ENCODE results near the gene PDE7B.
"Not testable (repeated sequence)": the region's sequence is repeated elsewhere in the genome, so short reads cannot be mapped to it uniquely, and the experiment has no call there.

PDE7B gene

DNA sequence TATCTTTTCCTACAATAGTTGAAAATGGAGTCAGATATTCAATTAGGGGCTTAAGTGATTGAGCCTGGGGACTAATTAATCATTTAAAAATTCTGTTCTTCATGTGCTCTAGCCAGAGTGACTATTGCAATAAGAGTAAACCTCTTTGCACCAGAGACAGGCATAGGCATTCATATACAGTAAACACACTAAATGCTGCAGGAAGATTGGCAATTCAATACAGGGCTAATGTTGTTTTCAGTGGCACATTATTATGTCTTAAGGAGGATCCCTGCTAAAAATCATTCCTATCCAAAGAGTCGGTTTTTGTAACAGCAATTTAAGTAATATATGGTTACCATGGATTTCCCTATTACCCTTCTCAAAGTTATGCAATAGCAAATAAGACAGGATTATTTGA, 1.2 kb downstream of the PDE7B start:
- no peak for DNase-seq

DNA sequence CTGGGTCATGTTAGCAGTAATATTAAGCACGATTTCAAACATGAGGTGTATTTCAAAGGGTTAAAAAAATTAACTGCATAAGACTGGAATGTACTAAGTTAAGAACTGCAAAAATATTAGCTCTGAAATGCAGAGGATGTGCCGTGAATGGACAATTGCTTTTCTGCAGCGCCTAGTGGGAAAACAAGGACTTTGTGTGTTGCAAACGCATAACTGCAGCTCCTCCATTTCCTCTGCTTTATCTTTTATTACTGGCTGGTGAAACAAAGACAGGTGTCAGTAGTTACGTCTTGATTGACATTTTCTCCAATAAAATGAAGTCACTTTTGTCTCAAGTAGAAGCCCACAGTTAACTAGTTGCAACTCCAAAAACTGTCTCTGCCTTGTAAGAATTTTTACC, 1.7 kb downstream of the PDE7B start:
- DNase-seq = no peak

DNA sequence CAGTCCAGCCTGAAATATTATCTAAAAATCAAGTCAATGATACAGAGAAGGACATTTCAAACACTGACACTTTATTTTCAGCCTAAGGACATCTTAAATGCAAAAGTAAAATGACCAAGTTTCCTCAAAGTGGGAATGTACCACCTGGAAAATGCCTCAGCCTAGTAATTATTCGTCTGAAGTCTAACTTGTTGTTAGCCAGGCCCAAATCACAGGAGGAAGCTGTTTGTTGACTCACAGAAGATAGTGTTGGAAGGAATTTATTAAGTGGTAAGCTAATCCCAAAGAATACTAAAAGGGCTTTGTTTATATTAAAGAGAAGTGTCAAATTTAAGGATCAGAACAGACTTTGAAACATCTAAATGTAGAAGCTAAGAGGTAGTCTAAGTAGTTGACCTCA, 2.5 kb downstream of the PDE7B start:
- no peak for DNase-seq

- DNase-seq = no peak
Measured at GRCh38 chr6:135854799-135855198, 3.3 kb downstream of the PDE7B start.

DNA sequence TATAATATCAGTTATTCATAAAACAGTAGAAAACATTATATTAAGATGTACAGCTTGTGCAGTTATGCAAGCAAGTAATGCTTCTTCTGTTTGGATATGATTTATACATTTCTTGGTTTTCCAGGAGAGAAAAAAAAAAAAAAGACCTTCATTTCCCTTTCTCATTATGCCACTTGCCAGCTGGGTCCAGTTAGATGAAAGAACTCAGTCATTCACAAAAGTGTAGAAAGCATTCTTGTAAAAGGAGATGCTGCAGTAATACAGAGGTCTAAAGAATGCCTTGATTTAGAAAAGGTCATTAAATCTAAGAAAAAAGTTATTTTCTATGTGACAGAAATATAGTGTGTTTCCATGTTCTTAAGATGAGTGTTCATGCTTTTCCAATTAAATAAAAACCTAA, 7.4 kb downstream of the PDE7B start:
- DNase-seq = no peak

DNA sequence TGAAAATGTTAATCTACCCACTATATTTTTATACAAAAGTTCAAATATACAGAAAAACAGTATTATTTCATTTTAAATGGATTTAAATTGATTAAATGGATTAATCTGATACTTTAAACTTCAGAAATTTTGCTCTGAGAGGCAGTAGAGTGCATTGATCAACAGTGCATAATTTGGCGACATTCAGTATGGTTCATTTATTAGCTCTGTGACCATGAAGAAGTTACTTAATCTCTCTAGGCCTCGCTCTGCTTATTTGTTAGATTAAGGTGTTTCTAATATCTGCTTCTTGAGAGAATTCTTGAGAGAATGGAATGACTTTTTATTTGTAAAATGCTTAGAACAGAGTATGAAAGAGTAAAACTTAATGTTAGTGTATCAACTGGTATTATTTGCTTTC, 8.9 kb downstream of the PDE7B start:
- no peak for DNase-seq

GRCh38 chr6:135861189-135861588, 9.7 kb downstream of the PDE7B start:
- DNase-seq = no peak

DNA sequence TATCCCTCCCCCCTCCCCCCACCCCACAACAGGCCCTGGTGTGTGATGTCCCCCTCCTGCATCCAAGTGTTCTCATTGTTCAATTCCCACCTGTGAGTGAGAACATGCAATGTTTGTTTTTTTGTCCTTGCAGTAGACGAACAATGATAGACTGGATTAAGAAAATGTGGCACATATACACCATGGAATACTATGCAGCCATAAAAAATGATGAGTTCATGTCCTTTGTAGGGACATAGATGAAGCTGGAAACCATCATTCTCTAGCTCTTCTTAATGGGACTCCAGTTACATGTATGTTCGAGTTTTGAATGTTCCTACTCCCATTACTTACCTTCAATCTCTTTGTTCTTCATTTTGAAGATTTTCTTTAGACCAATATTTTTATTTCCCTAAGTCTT, 13.4 kb downstream of the PDE7B start:
- not testable (repeated sequence) for DNase-seq

DNA sequence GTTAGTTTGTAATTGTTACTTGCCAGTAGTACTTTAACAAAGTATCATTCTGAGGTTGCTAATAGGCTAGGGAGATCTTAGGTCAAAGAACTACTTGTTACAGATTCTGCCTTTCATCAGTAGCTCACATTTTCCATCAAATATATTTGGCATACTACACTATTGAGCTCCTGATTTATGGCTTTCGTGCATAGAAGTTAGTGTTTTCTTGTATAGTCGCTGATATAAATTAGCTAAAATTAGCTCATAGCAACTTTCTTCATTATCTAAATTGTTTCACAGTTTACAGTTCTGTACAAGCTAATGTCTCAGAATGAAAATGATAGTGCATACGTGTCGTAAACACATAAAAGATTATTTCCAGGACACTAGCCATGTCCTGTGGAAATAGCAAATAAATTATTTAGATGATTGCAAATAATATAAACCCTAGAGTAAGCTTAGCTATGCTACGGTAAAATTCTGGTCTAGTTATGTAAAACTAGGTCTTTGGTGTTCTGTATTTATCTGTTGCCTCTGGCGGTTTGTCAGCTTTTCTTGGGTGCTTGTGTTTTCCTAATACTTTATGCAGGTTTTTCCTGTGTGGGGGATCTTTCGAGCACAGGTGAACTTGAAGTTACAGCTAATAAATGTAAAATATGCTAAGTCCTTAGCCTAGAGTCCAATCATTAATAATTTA, 15.1 kb downstream of the PDE7B start:
- DNase-seq = no peak

DNA sequence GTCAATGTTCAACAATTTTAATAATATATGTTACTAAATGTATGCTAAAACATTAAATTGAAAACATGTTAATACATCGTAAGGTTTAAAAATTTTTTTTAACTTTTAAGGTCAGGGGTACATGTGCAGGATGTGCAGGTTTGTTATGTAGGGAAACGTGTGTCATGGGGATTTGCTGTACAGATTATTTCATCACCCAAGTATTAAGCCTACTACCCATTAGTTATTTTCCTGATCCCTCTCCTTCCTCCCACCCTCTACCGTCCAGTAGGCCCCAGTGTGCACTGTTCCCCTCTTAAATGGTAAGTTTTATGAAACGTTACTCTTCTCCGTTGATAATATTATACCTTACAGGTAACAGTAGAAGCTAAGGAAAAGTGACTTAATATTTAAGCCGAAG, 15.8 kb downstream of the PDE7B start:
- DNase-seq = no peak

DNA sequence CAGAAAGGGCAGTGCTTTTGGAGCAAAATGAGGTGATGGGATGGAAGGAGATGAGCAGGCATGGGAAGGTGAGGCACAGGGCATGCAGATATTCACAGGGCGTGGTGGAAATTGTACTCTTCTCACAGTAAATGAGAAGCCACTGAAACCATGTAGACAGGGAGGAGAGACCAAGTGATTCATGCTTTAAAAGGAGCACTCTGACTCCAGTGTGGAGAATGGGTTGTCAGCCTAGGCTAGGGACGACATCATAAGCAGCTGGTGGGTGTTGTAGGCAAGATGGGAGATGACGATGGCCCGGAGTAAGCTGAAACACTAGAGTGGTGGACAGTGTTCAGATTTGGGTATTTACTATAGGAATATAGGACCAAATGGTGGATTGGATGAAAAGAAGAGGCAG, 18.4 kb downstream of the PDE7B start:
- DNase-seq = no peak

DNA sequence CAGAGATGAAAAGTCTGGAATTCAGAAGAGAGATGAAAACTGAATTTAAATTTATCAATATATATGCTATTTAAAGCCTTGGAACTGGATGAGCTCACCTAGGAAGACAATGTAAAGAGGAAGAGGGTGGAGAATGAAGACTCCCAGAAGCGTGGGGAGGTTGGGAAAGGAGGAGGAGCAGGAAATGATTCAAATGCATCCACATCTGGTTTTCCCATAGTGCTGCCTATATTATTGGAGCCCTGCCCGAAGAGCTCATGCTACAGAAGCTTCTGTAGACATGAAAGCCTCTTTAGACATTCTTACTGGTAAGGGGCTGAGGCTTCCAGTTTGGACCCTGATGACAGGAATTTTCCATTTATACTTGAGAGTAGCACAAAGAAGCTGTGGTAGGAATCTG, 19.2 kb downstream of the PDE7B start:
- DNase-seq = no peak

DNA sequence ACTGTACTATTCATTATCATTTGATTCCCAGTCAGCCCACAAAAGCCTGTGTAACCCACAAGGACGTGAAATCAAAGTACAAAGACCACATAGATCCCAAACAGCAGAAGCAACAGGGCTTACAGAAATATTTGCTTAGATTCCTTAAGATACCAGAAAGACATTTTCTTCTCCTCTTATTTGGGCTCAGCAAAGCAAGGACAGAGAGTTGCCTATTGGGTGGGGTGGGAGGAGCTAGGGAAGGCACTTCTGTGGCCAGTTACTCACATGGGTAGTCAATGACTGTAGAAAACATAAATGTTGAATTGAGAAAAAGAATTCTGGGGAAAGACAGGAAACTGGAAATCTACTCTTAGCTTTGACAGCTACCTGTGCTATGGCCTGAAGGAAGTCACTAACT, 19.8 kb downstream of the PDE7B start:
- DNase-seq = no peak

GRCh38 chr6:135871878-135872277, 20.4 kb downstream of the PDE7B start:
- DNase-seq = no peak

DNA sequence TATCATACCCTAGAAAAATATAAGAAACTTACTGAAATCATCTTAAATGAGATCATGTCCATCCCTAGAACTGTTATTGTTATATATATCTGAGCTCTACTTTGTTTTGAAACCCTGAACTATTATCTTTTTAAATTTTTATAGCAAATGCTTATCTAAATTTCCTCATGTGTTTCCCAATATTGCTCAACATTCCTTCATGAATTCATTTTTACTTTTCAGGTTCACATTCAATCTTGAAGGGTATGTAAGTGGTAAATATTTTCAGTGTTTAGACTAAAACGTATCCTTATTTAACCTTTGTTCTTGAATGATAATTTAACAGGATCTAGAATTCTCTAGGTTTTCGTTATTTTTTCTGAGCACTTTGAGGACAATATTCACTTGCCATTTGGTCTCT, 23.9 kb downstream of the PDE7B start:
- DNase-seq = no peak

DNA sequence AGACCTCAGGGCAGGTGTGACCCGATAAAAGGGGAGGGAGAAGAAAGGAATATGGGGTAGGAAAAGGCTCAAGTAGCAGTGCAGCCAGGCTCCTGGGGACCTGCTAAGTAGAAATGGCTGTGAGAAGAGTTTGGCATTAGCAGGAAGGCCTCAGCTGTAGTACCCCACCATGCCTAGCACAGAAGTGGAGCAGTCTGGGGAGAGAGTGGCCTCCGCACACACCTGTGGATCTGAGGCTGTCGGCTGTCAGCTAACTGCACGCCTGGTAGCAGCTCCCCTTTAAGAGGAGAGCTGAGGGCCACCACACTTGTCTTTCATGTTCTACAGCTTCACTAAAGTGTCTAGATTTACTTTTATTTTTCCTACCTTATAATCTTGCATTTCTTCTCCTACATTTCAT, 24.6 kb downstream of the PDE7B start:
- DNase-seq = no peak

DNA sequence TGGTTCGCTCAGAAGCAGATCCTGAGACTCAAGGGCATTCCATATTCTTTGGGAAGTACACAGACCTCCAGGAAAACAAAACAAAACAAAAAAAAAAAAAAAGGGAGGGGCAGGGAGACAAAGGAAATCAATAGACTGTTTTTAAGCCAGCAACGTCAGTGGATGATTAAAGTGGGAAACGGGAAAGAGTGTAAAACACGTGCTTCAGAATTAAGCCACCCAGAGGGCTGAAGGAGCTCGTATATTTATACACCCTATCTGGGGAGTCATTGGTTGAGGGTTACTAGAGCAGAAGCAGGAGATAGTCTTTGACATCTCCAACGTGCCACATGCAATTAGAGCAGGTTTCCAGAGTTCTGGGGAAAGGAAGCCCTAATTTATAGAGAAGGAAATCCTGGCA, 26.2 kb downstream of the PDE7B start:
- no peak for DNase-seq

GRCh38 chr6:135880066-135880972, 28.8 kb downstream of the PDE7B start:
- DNase-seq = no peak

DNA sequence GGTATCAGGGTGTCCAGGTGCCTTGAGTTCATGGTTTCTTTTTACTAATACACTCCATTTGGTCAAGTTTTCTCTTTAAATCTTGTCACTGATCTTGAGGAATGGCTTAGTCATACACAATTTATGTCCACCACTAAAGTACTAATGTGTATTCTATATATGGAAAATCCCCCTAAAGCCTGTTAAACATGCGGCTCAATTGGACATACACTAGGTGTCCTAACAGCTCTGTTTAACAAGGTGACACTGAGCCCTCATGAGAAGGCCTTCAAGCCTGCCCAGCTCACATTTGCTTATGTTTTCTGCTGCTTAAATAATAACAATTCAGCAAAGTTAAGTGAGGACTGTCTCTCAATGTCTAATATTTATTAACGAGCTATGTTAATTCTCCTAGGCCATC, 31.5 kb downstream of the PDE7B start:
- DNase-seq = no peak

- DNase-seq = no peak
Measured at GRCh38 chr6:135883536-135883935, 32.0 kb downstream of the PDE7B start.

DNA sequence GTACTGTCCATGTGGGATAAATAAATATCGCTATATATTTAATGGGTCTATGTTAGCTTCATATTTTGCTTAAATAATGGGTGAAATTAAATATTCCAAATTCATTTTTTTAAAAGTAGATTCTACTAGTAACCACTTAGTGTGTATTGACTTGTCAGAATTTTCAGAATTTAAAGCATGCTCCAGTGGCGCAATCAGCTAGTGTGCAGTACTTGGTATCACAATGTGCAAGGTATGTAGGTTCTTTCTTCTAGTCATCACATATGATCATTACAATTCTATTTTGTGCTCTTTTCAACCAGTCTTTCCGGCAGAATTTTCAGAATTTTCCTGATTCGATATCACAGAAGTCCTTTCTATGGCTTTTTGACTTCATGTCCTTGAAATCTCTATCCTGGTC, 32.6 kb downstream of the PDE7B start:
- DNase-seq = no peak

DNA sequence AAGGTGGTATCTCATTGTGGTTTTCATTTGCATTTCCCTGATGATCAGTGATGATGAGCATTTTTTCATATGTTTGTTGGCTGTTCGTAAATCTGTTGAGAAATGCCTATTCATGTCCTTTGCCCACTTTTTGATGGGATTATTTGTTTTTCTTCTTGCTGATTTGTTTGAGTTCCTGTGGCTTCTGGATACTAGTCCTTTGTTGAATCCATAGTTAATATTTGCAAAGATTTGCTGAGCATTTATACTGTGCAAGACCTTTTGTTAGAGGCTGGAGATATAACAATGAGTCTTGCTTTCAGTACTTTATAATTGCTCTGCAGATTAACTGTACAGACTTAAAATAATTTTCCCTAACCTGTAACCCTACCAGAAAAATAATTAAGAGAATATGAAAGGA, 35.6 kb downstream of the PDE7B start:
- DNase-seq = no peak

DNA sequence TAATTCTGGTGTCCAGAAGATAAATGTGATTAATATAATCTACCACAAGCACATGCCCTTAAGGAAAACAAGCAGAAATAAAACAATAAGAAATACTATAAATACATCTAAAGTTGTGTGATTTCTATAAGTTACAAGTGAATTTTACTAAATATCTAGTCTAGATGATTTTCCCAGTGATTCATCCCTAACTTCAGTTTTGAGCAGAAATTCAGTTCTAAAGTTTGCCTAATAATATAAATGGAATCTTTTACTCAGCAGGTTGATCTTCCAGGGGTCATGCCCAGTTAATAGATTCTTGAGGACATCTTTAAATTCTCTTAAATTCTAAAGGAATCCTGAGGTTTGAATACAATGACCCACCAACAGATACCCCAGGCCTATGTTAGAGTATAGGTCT, 37.3 kb downstream of the PDE7B start:
- no peak for DNase-seq

GRCh38 chr6:135890876-135891275, 39.4 kb downstream of the PDE7B start:
- no peak for DNase-seq

- DNase-seq = no peak
Measured at GRCh38 chr6:135891710-135892109, 40.2 kb downstream of the PDE7B start.

All from NCI-H1694 treated with DMSO at 0.1 percent for 48 hours (cell line).